Ishikawa (cell line): ENCODE data around the gene M1AP.

Experiments
- CREB1 ChIP-seq: IDR thresholded peaks from 2 replicates; pipeline ENCODE4 v1.6.1; 2012; ENCODE audit warnings: low read depth
- EGR1 ChIP-seq: IDR thresholded peaks from 2 replicates; pipeline ENCODE4 v1.6.1; 2012
- EP300 ChIP-seq: IDR thresholded peaks from 2 replicates; pipeline ENCODE4 v1.6.1; 2012; ENCODE audit warnings: borderline replicate concordance
- MAX ChIP-seq: IDR thresholded peaks from 2 replicates; pipeline ENCODE4 v1.6.1; 2012
- NFIC ChIP-seq: IDR thresholded peaks from 2 replicates; pipeline ENCODE4 v1.6.1; 2012
- RAD21 ChIP-seq: IDR thresholded peaks from 2 replicates; pipeline ENCODE4 v1.6.1; 2012; ENCODE audit warnings: low read depth
- REST ChIP-seq: IDR thresholded peaks from 2 replicates; pipeline ENCODE4 v1.6.1; 2012; ENCODE audit warnings: low read depth, mild to moderate bottlenecking
- TAF1 ChIP-seq: IDR thresholded peaks from 2 replicates; pipeline ENCODE4 v1.6.1; 2012; ENCODE audit warnings: low read depth, mild to moderate bottlenecking
- TCF12 ChIP-seq: IDR thresholded peaks from 2 replicates; pipeline ENCODE4 v1.6.1; 2012; ENCODE audit warnings: low read depth
- TEAD4 ChIP-seq: IDR thresholded peaks from 2 replicates; pipeline ENCODE4 v1.6.1; 2012
- YY1 ChIP-seq: IDR thresholded peaks from 2 replicates; pipeline ENCODE4 v1.6.1; 2012; ENCODE audit warnings: low read depth
- ZBTB7A ChIP-seq: IDR thresholded peaks from 2 replicates; pipeline ENCODE4 v1.6.1; 2012; ENCODE audit warnings: low read depth
- TF ChIP-seq, protein P1 (sequence below): IDR thresholded peaks from 2 replicates; pipeline ENCODE4 v1.6.1; 2012

DNA sequence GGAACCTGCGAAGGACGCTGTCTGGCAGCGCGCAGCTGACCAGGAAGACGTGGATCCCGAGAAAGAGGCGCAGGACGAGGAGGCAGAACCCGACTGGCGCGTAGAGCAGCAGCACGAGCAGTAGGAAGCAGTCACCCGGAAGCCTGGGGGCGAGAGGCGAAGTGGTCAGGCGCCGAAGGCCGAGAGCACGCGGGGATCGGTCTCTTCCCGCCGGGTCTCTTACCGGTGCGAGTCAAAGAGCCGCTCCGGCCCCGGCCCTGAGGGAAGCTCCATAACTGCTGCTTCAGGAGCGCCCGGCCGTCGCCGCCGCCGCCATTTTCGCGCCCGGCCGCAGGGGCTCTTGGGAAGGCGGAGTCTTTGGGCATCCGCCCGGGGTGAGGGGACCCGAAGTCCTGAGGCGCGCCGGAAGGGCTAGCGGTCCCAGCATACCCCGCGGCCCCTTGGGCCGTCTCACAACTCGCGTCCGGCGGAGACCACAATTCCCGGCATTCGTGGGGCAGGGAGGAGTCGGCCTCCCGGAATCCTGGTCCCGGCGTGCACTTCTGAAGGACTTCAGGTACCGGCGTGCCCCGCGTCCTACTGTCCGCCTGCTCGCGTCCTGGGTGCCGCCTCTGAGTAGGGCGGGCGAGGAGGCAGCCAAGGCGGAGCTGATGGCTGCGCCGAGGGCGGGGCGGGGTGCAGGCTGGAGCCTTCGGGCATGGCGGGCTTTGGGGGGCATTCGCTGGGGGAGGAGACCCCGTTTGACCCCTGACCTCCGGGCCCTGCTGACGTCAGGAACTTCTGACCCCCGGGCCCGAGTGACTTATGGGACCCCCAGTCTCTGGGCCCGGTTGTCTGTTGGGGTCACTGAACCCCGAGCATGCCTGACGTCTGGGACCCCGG lies 118.5 kb downstream of the M1AP start, which contains the start of the genes AUP1 and HTRA2:
- peak; percentile 99 for TF ChIP-seq TAF1
- no peak for TF ChIP-seq RAD21
- TF ChIP-seq, protein P1, sequence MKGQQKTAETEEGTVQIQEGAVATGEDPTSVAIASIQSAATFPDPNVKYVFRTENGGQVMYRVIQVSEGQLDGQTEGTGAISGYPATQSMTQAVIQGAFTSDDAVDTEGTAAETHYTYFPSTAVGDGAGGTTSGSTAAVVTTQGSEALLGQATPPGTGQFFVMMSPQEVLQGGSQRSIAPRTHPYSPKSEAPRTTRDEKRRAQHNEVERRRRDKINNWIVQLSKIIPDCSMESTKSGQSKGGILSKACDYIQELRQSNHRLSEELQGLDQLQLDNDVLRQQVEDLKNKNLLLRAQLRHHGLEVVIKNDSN: peak; percentile 29
- TF ChIP-seq EP300: no peak; the same call in 1 of the 2 replicates
- peak; percentile 81 for TF ChIP-seq MAX
- TF ChIP-seq EGR1: 0 out of 2 replicates have a peak, but pooled peaks have one; percentile 36
- TF ChIP-seq CREB1: no peak; the same call in none of the 2 replicates
- TF ChIP-seq YY1: peak; percentile 96
- TF ChIP-seq TEAD4: peak; percentile 69
- 0 out of 2 replicates have a peak, but pooled peaks have one; percentile 30 for TF ChIP-seq REST
- TF ChIP-seq TCF12: peak; percentile 55; the same call in 1 of the 2 replicates
- peak; percentile 94 for TF ChIP-seq ZBTB7A
- peak; percentile 45; the same call in 1 of the 2 replicates for TF ChIP-seq NFIC
